Non-pigmented ciliary epithelial cell (primary cell): ENCODE measurements around the gene KIF18B.

ENCODE experiments used
- DNase-seq: peaks from one replicate; pipeline ENCODE4 v3.0.0-alpha.2; 2010; ENCODE audit warnings: low read depth

Gene KIF18B

GRCh38 chr17:44875761-44876160, 71.8 kb downstream of the KIF18B start:
- DNase-seq, result no peak
